HG03520 (cell line): Measurements from ENCODE around the gene PHYH.
"Not testable (repeated sequence)": the region's sequence is repeated elsewhere in the genome, so short reads cannot be mapped to it uniquely, and the experiment has no call there.

ENCODE experiments used
- ATAC-seq: cut with Tn5 transposase; IDR thresholded peaks from one replicate; pipeline ENCODE4 v1.9.1; 2021; ENCODE audit warnings: mild to moderate bottlenecking, moderate library complexity; ENCODE audit not compliant: unreplicated experiment

Gene PHYH

DNA sequence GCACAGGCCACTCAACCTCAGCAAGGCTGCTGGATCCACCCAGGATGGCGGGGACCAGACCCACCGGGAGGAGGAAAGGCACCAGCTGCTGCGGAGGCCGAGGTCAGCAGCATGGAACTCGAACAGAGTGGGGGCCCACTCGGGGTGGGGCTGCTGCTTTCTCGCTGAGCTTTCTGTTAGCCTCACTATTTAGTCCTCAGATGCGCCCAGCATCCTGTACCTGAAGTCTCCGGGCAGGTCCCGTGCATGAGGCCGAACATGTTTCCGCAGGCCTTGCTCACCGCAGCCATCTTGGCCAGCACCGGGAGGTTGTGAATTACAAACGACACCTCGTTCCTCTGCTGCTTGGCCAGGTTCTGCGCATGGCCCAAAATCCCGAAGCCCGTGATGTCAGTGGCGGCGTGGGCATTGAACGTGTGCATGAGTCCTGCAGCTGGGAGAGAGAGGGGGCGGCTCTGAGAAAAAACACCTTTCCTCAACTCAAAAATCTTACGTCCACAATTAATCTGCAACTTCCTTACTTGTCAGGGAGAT lies 22.8 kb upstream of the PHYH start:
- no peak for ATAC-seq

- ATAC-seq = no peak
These were observed 21.7 kb upstream of the PHYH start for GRCh38 chr10:13321576-13321975.

DNA sequence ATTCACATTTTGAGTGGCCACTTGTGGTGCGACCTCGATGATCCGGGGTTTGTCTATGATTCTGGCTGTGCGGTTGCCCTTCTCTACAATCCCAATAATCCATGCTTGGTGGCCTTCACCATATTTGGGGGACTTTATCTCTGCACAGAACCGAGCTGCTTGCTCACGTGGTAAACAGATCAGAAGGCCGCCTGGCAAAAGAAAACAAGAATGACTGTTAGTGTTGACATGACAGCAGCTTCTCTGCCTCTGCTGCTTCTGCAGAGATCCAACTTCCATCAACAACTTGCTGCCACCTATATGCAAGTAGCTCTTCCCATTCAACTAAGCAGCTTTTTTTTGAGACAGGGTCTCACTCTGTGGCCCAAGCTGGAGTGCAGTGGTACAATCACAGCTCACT lies 19.3 kb upstream of the PHYH start:
- no peak for ATAC-seq

- ATAC-seq = no peak
These were observed 17.6 kb upstream of the PHYH start for GRCh38 chr10:13317474-13317873.

GRCh38 chr10:13316635-13317311 lies 16.9 kb upstream of the PHYH start:
- no peak for ATAC-seq

- no peak for ATAC-seq
These were observed 15.5 kb upstream of the PHYH start for GRCh38 chr10:13315361-13315760.

- ATAC-seq = no peak
These were observed 11.3 kb upstream of the PHYH start for GRCh38 chr10:13311177-13311575.

DNA sequence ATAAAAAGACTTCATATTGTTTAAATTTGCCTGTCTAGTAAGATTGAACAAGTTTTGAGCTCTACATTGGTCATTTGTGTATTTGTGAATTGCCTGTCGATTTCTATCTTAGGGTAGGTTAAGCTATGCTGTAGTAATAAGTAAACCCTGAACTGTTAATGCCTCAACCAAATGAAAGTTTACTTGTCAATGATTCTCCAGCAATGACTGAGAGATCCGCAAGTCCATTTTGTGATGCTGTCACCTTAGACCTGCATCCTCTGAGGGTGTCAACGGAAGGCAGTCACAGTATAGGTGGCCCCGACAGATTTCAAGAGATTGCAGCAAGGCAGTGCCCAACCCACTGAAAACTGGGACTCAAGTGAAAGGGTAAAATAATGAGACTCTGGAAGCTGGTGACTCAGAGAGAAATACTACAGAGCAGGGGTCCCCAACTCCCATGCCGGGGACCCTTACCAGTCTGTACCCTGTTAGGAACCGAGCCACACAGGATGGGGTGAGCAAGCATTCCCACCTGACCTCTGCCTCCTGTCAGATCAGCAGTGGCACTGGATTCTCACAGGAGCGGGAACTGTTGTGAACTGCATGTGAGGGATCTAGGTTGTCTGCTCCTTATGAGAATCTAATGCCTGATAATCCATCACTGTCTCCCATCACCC lies 10.8 kb upstream of the PHYH start:
- ATAC-seq = no peak

DNA sequence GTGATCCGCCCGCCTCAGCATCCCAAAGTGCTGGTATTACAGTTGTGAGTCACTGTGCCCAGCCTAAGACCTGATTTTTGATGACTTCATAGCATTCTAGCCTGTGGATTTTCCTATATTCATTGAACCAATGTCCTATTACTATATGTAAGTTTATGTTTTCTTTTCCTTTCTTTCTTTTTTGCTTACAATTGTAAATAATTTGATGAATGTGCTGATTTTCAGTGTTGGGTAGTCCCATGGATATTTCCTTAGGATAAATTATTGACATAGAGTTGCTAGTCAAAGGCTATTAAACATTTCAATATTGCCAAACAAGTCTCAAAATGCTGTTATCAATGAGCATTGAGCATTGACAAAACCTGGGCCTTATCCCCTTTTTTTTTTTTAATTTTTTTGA lies 9.9 kb upstream of the PHYH start:
- no peak for ATAC-seq

DNA sequence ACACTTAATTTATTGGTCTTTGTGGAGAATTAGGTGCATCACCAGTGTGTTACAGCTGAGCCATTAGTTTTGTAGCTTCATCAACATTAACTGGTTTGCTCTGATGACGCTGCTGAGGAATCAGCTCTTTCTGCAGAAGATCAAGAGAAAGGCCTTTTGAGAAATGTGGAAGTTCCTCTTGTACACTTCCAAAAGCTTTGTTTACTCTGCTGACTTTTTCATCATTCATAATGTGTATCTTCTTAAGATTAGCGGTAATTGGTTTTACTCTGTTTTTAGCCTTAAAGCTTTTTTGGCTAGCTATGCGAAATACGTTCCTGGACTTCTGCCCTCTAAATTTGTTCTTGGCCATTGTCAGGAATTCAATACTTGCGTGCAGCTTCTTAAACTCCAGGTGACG lies 8.2 kb upstream of the PHYH start:
- ATAC-seq = no peak

DNA sequence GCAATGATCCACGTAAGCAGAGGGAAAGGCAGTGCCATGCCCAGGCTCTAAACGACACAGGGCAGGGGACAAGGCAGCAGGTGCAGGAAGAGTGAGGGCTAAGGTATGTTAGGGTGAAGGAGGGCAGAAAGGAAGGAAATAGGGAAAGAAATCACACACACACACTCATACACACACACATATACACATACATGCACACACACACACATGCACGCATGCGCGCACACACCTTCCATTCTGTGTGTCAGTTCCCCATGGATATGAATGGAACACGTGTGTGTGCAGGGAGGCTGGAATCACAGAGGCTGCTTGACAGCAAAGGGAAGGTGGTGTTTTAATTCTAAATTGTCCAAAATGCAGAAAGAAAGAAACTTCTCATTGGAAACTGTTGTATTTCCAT lies 6.2 kb upstream of the PHYH start:
- ATAC-seq = no peak

- no peak for ATAC-seq
These were observed 3.1 kb upstream of the PHYH start for GRCh38 chr10:13302821-13303555.

DNA sequence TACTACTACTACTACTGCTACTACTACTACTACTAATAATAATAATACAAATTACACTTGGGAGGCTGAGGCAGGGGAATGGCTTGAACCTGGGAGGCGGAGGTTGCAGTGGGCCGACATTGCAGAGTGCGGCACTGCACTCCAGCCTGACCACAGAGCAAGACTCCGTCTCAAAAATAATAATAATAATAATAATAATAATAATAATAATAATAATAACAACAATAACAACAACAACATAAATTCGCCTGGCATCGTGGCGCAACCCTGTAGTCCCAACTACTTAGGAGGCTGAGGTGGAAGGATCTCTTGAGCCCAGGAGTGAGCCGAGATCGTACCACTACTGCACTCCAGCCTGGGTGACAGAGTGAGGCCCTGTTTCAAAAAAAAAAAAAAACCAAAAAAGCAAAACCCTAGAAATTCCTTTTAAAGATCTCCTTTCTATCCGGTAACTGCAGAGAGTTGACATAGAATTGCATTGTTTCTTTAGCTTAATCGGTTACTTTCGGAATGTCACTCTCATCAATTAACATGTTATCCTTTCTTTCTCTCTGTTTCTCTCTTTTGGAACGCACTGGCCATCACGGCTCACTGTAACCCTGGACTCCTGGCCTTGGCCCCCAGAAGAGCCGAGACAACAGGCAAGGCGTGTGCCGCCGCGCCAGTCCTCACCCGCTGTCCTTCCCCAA lies 972 bp downstream of the PHYH start:
- no peak for ATAC-seq

DNA sequence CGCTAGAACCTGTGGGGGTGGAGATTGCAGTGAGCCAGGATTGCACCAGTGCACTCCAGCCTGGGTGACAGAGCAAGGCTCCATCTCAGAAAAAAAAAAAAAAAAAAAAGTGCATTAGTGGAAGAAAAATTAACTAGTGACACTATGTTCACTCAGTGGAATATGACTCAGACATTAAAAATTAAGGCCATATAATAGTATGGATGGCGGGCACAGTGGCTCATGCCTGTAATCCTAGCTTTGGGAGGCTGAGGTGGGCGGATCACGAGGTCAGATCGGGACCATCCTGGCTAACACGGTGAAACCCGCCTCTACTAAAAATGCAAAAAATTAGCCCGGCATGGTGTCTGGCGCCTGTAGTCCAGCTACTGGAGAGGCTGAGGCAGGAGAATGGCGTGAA lies 3.4 kb downstream of the PHYH start:
- no peak for ATAC-seq

DNA sequence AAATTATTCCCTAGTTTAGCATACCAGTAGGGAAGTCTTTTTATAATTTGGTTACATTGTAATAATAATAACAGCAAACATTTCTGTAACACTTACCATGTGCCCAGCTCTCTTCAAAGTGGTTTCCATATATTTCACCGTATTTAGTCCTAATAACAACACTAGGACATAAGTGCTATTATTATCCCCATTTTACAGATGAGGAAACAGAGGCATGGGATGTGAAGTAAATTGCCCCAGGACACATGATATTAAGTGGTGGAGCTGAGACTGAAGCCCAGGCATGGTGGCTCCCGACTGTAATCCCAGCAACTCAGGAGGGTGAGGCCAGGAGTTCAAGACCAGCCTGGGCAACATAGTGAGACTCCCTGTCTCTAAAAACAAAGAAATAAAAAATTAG lies 5.1 kb downstream of the PHYH start:
- ATAC-seq = no peak

GRCh38 chr10:13291821-13292773 lies 7.8 kb downstream of the PHYH start:
- ATAC-seq = no peak

GRCh38 chr10:13291061-13291460 lies 8.8 kb downstream of the PHYH start:
- ATAC-seq = no peak

DNA sequence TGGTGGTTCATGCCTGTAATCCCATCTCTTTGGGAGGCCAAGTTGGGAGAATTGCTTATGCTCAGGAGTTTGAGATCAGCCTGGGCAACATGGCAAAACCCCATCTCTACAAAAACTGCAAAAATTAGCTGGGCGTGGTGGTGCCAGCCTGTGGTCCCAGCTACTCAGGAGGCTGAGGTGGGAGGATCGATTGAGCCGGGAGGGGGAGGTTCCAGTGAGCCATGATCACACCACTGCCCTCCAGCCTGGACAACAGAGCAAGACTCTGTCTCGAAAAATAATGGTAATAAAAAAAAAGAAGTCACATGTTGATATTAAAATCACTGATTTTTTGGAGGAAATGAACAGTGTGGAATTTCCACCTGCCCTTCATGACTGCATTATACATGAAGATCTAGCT lies 15.8 kb downstream of the PHYH start:
- no peak for ATAC-seq

DNA sequence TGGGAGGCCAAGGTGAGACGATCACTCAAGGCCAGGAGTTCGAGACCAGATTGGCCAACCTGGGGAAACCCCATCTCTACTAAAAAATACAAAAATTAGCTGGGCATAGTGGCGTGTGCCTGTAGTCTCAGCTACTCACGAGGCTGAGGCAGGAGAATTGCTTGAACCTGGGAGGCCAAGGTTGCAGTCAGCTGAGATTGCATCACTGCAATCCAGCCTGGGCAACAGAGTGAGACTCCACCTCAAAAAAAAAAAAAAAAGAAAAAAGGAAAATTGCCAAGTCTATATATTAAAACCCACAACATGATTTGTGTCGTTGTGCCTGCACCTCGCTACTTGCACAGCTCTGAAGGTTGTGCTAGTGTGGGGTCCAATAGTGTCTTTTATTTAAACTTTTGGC lies 17.5 kb downstream of the PHYH start:
- ATAC-seq = not testable (repeated sequence)

DNA sequence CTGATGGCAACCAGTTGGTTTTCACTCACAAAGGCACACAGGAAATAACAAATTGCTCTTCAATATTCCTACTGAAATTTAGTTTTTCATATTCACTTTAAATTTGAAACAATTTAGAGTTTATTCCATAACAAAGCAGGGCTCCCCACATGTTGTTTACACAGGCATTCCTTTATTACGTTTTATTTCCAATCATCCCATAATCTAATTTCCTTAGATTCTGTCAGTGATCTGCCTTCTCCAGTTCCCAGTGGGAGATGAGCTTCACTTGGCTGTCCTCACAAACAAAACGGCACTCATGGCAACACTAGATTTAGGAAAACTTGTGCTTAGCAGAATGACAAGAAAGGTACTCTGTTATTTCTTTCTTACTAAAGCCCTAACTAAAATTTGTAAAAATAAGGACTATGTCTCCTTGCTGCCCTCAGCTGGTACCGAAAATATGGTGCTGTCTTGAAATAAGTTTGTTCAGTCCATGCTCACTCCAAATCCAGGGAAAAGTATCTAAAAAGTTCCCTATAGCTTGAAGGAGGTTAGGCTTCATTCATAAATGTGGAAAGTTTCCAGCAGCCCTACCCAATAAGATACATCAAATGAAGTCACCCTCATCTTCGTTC lies 23.0 kb downstream of the PHYH start:
- no peak for ATAC-seq
